SK-N-SH (cell line): ENCODE results near the gene THSD7A. TPM values are rescaled to one million over a fixed set of nuclear protein-coding genes. Genes with fewer than 3 reads are reported as not detected.
A peak's percentile ranks its signal among the peaks of the same experiment; 100 is the strongest.

Experiments used
- CTCF ChIA-PET: fragments of 300-600, 350-600 bp; formaldehyde crosslinking; extraction: SDS; loops from one replicate; lab custom pipeline; 2021; lab: Yijun Ruan, JAX
- POLR2A ChIA-PET: fragments of 350-600 bp; sonication (Branson Sonifier 250); formaldehyde crosslinking; extraction: SDS; loops from one replicate; lab custom pipeline; 2020; ENCODE audit warnings: antibody characterized with exemption, inconsistent platforms; lab: Yijun Ruan, JAX
- DNase-seq: peaks from one replicate; pipeline ENCODE4 v3.0.0; 2012
- H2AFZ ChIP-seq: fragments of 200-600 bp; sonication (generic); 2 replicates; pipeline ENCODE4 v1.8.1; 2016; ENCODE audit warnings: antibody characterized with exemption, mild to moderate bottlenecking, low read depth
- H3F3A ChIP-seq: fragments of 200-600 bp; sonication (generic); replicated peaks from 2 replicates; pipeline ENCODE3; 2016; ENCODE audit warnings: antibody characterized with exemption, mild to moderate bottlenecking; ENCODE audit not compliant: insufficient read depth
- H3K27ac ChIP-seq, 2 experiments: fragments of 200-500 bp in 1 of 2; fragments of 200-600 bp in 1 of 2; sonication (Bioruptor generic) in 1 of 2; sonication (generic), shearing (Covaris generic) in 1 of 2; 2 replicates each; pipeline versions ENCODE4 v1.5.1 to v1.6.1; 2014 to 2016; ENCODE audit warnings: low read depth in 2 of 2, inconsistent platforms in 1 of 2, low read length in 1 of 2, mild to moderate bottlenecking in 1 of 2, mixed read lengths in 1 of 2
- H3K27me3 ChIP-seq: fragments of 200-600 bp; sonication (generic), shearing (Covaris generic); 2 replicates; pipeline ENCODE4 v1.6.1; 2016; ENCODE audit warnings: mixed run types; ENCODE audit not compliant: insufficient read depth
- H3K36me3 ChIP-seq, 2 experiments: fragments of 200-500 bp in 1 of 2; fragments of 200-600 bp in 1 of 2; sonication (Bioruptor generic) in 1 of 2; sonication (generic) in 1 of 2; replicated peaks in 1 of 2; 2 replicates each; pipeline versions ENCODE3 to v1.5.1; 2014 to 2016; ENCODE audit warnings: low read length in 1 of 2, mild to moderate bottlenecking in 1 of 2; ENCODE audit not compliant: insufficient read depth in 2 of 2, control insufficient read depth in 1 of 2
- H3K4me1 ChIP-seq, 2 experiments: fragments of 200-500 bp in 1 of 2; fragments of 200-600 bp in 1 of 2; sonication (Bioruptor generic) in 1 of 2; sonication (generic), shearing (Covaris generic) in 1 of 2; 2 replicates each; pipeline versions ENCODE4 v1.5.1 to v1.6.1; 2014 to 2016; ENCODE audit warnings: low read depth in 1 of 2, low read length in 1 of 2, mixed run types in 1 of 2; ENCODE audit not compliant: insufficient read depth in 2 of 2, control insufficient read depth in 1 of 2
- H3K4me2 ChIP-seq: fragments of 200-600 bp; sonication (generic), shearing (Covaris generic); 2 replicates; pipeline ENCODE4 v1.6.1; 2017; ENCODE audit warnings: mixed run types
- H3K4me3 ChIP-seq, 2 experiments: fragments of 200-500 bp in 1 of 2; fragments of 200-600 bp in 1 of 2; sonication (Bioruptor generic) in 1 of 2; sonication (generic), shearing (Covaris generic) in 1 of 2; 2 replicates each; pipeline versions ENCODE4 v1.5.1 to v1.8.1; 2014 to 2016; ENCODE audit warnings: low read depth in 2 of 2, inconsistent platforms in 1 of 2, low read length in 1 of 2, mild to moderate bottlenecking in 1 of 2, mixed read lengths in 1 of 2, moderate library complexity in 1 of 2
- H3K79me2 ChIP-seq: fragments of 200-600 bp; sonication (generic); 2 replicates; pipeline ENCODE4 v1.8.1; 2017; ENCODE audit warnings: mild to moderate bottlenecking; ENCODE audit not compliant: insufficient read depth
- H3K9ac ChIP-seq: fragments of 200-600 bp; sonication (generic); 2 replicates; pipeline ENCODE4 v1.6.1; 2017; ENCODE audit warnings: mixed run types
- H3K9me2 ChIP-seq: fragments of 200-600 bp; sonication (generic); 2 replicates; pipeline ENCODE4 v1.6.1; 2017; ENCODE audit warnings: mixed run types
- H3K9me3 ChIP-seq: fragments of 200-600 bp; sonication (generic); 2 replicates; pipeline ENCODE4 v1.6.1; 2017; ENCODE audit warnings: mixed run types, mild to moderate bottlenecking, moderate library complexity
- H4K20me1 ChIP-seq: fragments of 200-600 bp; sonication (generic); 2 replicates; pipeline ENCODE4 v1.6.1; 2017; ENCODE audit warnings: mild to moderate bottlenecking, mixed run types; ENCODE audit not compliant: insufficient read depth
- CTCF ChIP-seq: fragments of 200-600 bp; sonication (generic); IDR thresholded peaks from 2 replicates; pipeline ENCODE4 v1.6.1; 2017; ENCODE audit warnings: antibody characterized with exemption, mild to moderate bottlenecking, moderate library complexity
- EP300 ChIP-seq, 2 experiments: IDR thresholded peaks; 2 replicates each; pipeline versions ENCODE4 v1.4.0 to v1.6.1; 2012; ENCODE audit warnings: borderline replicate concordance in 1 of 2, low read depth in 1 of 2, low read length in 1 of 2
- FOSL2 ChIP-seq: IDR thresholded peaks from 2 replicates; pipeline ENCODE4 v1.4.0; 2012; ENCODE audit warnings: low read depth, mild to moderate bottlenecking, moderate library complexity, borderline replicate concordance
- NRF1 ChIP-seq: IDR thresholded peaks from 2 replicates; pipeline ENCODE4 v1.6.1; 2012; ENCODE audit warnings: low read depth, mild to moderate bottlenecking, low read length
- RAD21 ChIP-seq: IDR thresholded peaks from 2 replicates; pipeline ENCODE4 v1.6.1; 2012; ENCODE audit warnings: mild to moderate bottlenecking, low read length
- SMC3 ChIP-seq: IDR thresholded peaks from 2 replicates; pipeline ENCODE4 v1.6.1; 2012; ENCODE audit warnings: low read depth, low read length, improper control_type of control experiment
- WGBS: methylation state at CpG from one replicate; pipeline ENCODE4 v1.1.6; 2017; ENCODE audit warnings: low lambda C conversion rate; 5-methylcytosine and 5-hydroxymethylcytosine counted together
- polyA plus RNA-seq, 3 experiments: library from polyadenylated mRNA; depleted of rRNA; stranded (reverse); fragments of >200 nt; gene quantifications; 2 replicates each; pipeline ENCODE4 v1.2.3, GENCODE V29; 2012

Gene THSD7A
- polyA plus RNA-seq, 1 of the 3 experiments (the other 2 are of a cell fraction): 0.16 TPM

GRCh38 chr7:11749629-11750028, 82.4 kb downstream of the THSD7A start:
- Histone ChIP-seq H3K4me2 (no peak overlapping the region), H3K36me3 (no peaks in the 10 kb centered on the region), H4K20me1 (no peaks in the 10 kb centered on the region), H2AFZ (no peak overlapping the region), H3K27ac (peak overlapping the region in 1 of 2 experiments; percentile 39; a peak in 2 of 4 replicates)
- no peak for DNase-seq
- POLR2A ChIA-PET: interaction anchor here (1.3 kb wide), 1 partner anchor 82 kb away, joined by 3 read pairs; no protein-coding TSS in a partner anchor
- TF ChIP-seq NRF1: no peak
- TF ChIP-seq, all 33 proteins: peak for 0
- Histone ChIP-seq H3K9me3 (no peaks in the 10 kb centered on the region), H3K9me2 (no peaks in the 10 kb centered on the region), H3K9ac (no peak overlapping the region), H3K27me3 (no peaks in the 10 kb centered on the region), H3K79me2 (no peaks in the 10 kb centered on the region), H3K4me3 (no peak overlapping the region), H3F3A (no peaks in the 10 kb centered on the region), H3K4me1 (peaks cover 0 to 3% of the 10 kb centered on the region in 2 experiments; a peak in 2 of 4 replicates)
- 63% methylated on average over 4 of the region's 4 CpGs for WGBS
- CTCF ChIA-PET: interaction anchor here (0.6 to 1.7 kb wide), 5 partner anchors 10 to 164 kb away, joined by 3 to 10 read pairs (median 4); no protein-coding TSS in a partner anchor

GRCh38 chr7:11748884-11749283, 83.1 kb downstream of the THSD7A start:
- peak overlapping the region in 1 of 2 experiments; percentile 39; a peak in 2 of 4 replicates for H3K27ac ChIP-seq
- no peak overlapping the region for H3K4me2 ChIP-seq
- WGBS: 64% methylated on average over 6 of the region's 6 CpGs
- H4K20me1 ChIP-seq: no peaks in the 10 kb centered on the region
- H3F3A ChIP-seq: no peaks in the 10 kb centered on the region
- H3K79me2 ChIP-seq: no peaks in the 10 kb centered on the region
- no peaks in the 10 kb centered on the region for H3K9me2 ChIP-seq
- H3K27me3 ChIP-seq: no peaks in the 10 kb centered on the region
- H3K36me3 ChIP-seq: no peaks in the 10 kb centered on the region
- CTCF ChIA-PET: interaction anchor here (0.6 to 1.7 kb wide), 7 partner anchors 9 to 207 kb away, joined by 3 to 10 read pairs (median 4); no protein-coding TSS in a partner anchor
- POLR2A ChIA-PET: interaction anchor here (1.3 kb wide), 1 partner anchor 82 kb away, joined by 3 read pairs; no protein-coding TSS in a partner anchor
- no peaks in the 10 kb centered on the region for H3K9me3 ChIP-seq
- no peak for DNase-seq
- no peaks in the 10 kb centered on the region; a peak in 2 of 4 replicates for H3K4me1 ChIP-seq
- no peak overlapping the region for H2AFZ ChIP-seq
- H3K9ac ChIP-seq: no peak overlapping the region
- H3K4me3 ChIP-seq: no peak overlapping the region
- no peak for TF ChIP-seq FOSL2
- peak in 1 of 2 experiments; percentile 23; a peak in 1 of 4 replicates for TF ChIP-seq EP300 (IDR thresholded peaks at IDR 0.05; ENCODE audit: borderline replicate concordance in 1 of 2, low read depth in 1 of 2, low read length in 1 of 2)
- peak; percentile 33; the same call in 1 of the 2 replicates for TF ChIP-seq RAD21
- TF ChIP-seq SMC3: 0 out of 2 replicates have a peak, but pooled peaks have one; percentile 18
- TF ChIP-seq CTCF: peak; percentile 11; the same call in 1 of the 2 replicates
- TF ChIP-seq, all 33 proteins: peak for 4
